Measurements from ENCODE around the gene CDH23.

CDH23 gene

GRCh38 chr10:71631007-71631861 is 234.5 kb downstream of the CDH23 start:
- no peak for FAIRE-seq

- no peak for FAIRE-seq
Observed at GRCh38 chr10:71632200-71632820, 235.6 kb downstream of the CDH23 start.

- FAIRE-seq: no peak
Observed at GRCh38 chr10:71632896-71633600, 236.3 kb downstream of the CDH23 start.

- no peak for FAIRE-seq
Observed at GRCh38 chr10:71633920-71634319, 237.2 kb downstream of the CDH23 start.

- no peak for FAIRE-seq
Observed at GRCh38 chr10:71634531-71635164, 237.9 kb downstream of the CDH23 start.

- FAIRE-seq: no peak
Observed at GRCh38 chr10:71635251-71635866, 238.6 kb downstream of the CDH23 start.

- FAIRE-seq: no peak
Observed at GRCh38 chr10:71635867-71636266, 239.1 kb downstream of the CDH23 start.

- FAIRE-seq: no peak
Observed at GRCh38 chr10:71636588-71636987, 239.9 kb downstream of the CDH23 start.

GRCh38 chr10:71637305-71637704 is 240.6 kb downstream of the CDH23 start:
- no peak for FAIRE-seq

GRCh38 chr10:71638064-71638821 is 241.5 kb downstream of the CDH23 start:
- FAIRE-seq: no peak

GRCh38 chr10:71638822-71639719 is 242.4 kb downstream of the CDH23 start:
- FAIRE-seq: no peak

- no peak for FAIRE-seq
Observed at GRCh38 chr10:71640607-71641006, 243.9 kb downstream of the CDH23 start.

- FAIRE-seq: no peak
Observed at GRCh38 chr10:71641449-71641848, 244.7 kb downstream of the CDH23 start.

GRCh38 chr10:71641986-71642385 is 245.3 kb downstream of the CDH23 start:
- FAIRE-seq: no peak

- FAIRE-seq: no peak
Observed at GRCh38 chr10:71643904-71644303, 247.2 kb downstream of the CDH23 start.

GRCh38 chr10:71644307-71645180 is 247.8 kb downstream of the CDH23 start:
- FAIRE-seq: no peak

- FAIRE-seq: no peak
Observed at GRCh38 chr10:71645185-71645584, 248.5 kb downstream of the CDH23 start.

GRCh38 chr10:71646037-71646436 is 249.3 kb downstream of the CDH23 start:
- no peak for FAIRE-seq

- FAIRE-seq: no peak
Observed at GRCh38 chr10:71646592-71647292, 250.0 kb downstream of the CDH23 start.
